ENCODE data around the gene MRPL51. TPM values are rescaled to one million over a fixed set of nuclear protein-coding genes. Genes with fewer than 3 reads are reported as not detected.
A peak's percentile ranks its signal among the peaks of the same experiment; 100 is the strongest.
"Not testable (repeated sequence)": the region's sequence is repeated elsewhere in the genome, so short reads cannot be mapped to it uniquely, and the experiment has no call there.

The MRPL51 gene
- total and polyA plus RNA-seq, 3 experiments from 2014 or later = 222 to 327 (median 317) TPM

DNA sequence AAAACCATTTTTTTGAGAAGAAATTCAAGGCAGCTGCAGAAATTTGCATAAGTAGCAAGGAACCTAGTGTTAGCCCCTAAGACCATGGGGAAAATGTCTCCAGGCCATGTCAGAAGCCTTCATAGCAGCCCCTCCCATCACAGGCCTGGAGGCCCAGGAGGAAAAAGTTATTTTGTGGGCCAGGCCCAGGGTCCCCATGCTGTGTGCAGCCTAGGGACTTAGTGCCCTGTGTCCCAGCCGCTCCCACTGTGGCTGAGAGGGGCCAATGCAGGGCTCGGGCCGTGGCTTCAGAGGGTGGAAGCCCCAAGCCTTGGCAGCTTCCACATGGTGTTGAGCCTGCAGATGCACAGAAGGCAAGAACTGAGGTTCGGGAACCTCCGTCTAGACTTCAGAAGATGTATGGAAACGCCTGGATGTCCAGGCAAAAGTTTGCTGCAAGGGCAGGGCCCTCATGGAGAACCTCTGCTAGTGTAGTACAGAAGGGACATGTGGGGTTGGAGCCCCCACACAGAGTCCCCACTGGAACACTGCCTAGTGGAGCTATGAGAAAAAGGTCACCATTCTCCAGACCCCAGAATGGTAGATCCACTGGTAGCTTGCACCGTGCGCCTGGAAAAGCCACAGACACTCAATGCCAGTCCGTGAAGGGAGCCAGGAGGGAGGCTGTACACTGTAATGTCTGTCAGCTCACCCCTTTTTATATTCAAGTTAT lies 25.3 kb downstream of the MRPL51 start:
- H3K27me3 ChIP-seq (ENCODE audit: insufficient read depth, low read length, poor library complexity, severe bottlenecking); H3K9me3 ChIP-seq (ENCODE audit: low read length); H3K27ac ChIP-seq (ENCODE audit: low read depth, low read length); H3K9me3 Mint-ChIP-seq; H3K27me3 Mint-ChIP-seq; H3K4me3 ChIP-seq (ENCODE audit: low read length); DNase-seq: not testable (repeated sequence)
- peak overlapping the region; percentile 50 to 97 (median 93) for H3K27ac Mint-ChIP-seq
- H3K4me1 ChIP-seq (ENCODE audit: insufficient read depth, low read length) = peaks cover 62% of the 10 kb centered on the region
- peak overlapping the region; percentile 27 to 93 (median 92) for H3K4me3 Mint-ChIP-seq
- peaks cover 71 to 79% (median 74%) of the 10 kb centered on the region in 3 donors for H3K4me1 Mint-ChIP-seq
- CTCF ChIA-PET = interaction anchor here (1.3 to 4.9 kb wide), 3 partner anchors 23 to 70 kb away, joined by 4 to 53 read pairs (median 29); partner anchors contain the start of gene CD27
- H3K36me3 ChIP-seq (ENCODE audit: insufficient read depth, low read length) = peaks cover 26% of the 10 kb centered on the region
- H3K36me3 Mint-ChIP-seq = peaks cover 15 to 68% (median 26%) of the 10 kb centered on the region in 3 donors
- POLR2A ChIA-PET = interaction anchor here (1.7 kb wide), 1 partner anchor 68 kb away, joined by 4 read pairs; no protein-coding TSS in a partner anchor

DNA sequence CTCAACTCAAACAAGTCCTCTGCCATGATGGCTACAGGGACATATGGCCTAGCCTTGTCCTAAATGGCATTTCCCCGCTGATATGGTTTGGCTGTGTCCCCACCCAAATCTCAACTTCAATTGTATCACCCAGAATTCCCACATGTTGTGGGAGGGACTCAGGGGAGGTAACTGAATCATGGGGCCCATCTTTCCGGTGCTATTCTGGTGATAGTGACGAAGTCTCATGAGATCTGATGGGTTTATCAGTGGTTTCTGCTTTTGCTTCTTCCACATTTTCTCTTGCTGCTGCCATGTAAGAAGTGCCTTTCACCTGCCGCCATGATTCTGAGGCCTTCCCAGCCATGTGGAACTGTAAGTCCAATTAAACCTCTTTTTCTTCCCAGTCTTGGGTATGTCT lies 26.3 kb downstream of the MRPL51 start:
- peak overlapping the region in 7 of 8 donors; percentile 39 to 97 (median 85) for H3K27ac Mint-ChIP-seq
- not testable (repeated sequence) for DNase-seq; H3K9me3 ChIP-seq (ENCODE audit: low read length); H3K4me3 ChIP-seq (ENCODE audit: low read length); H3K27me3 ChIP-seq (ENCODE audit: insufficient read depth, low read length, poor library complexity, severe bottlenecking); H3K27me3 Mint-ChIP-seq; H3K27ac ChIP-seq (ENCODE audit: low read depth, low read length); H3K9me3 Mint-ChIP-seq
- ChIA-PET CTCF (interaction anchor here (1.7 to 10.1 kb wide), 11 partner anchors 18 to 141 kb away, joined by 4 to 179 read pairs (median 15); partner anchors contain the start of genes CD27 and TAPBPL), POLR2A (interaction anchor here (8.3 kb wide), 1 partner anchor 17 kb away, joined by 109 read pairs; the partner anchor contains the start of gene TAPBPL)
- peaks cover 72% of the 10 kb centered on the region for H3K4me1 ChIP-seq (ENCODE audit: insufficient read depth, low read length)
- H3K4me1 Mint-ChIP-seq = peaks cover 80 to 86% (median 84%) of the 10 kb centered on the region in 3 donors
- peaks cover 26% of the 10 kb centered on the region for H3K36me3 ChIP-seq (ENCODE audit: insufficient read depth, low read length)
- H3K36me3 Mint-ChIP-seq = peaks cover 15 to 76% (median 31%) of the 10 kb centered on the region in 3 donors
- peak overlapping the region in 3 of 7 donors; percentile 37 to 90 (median 76) for H3K4me3 Mint-ChIP-seq

DNA sequence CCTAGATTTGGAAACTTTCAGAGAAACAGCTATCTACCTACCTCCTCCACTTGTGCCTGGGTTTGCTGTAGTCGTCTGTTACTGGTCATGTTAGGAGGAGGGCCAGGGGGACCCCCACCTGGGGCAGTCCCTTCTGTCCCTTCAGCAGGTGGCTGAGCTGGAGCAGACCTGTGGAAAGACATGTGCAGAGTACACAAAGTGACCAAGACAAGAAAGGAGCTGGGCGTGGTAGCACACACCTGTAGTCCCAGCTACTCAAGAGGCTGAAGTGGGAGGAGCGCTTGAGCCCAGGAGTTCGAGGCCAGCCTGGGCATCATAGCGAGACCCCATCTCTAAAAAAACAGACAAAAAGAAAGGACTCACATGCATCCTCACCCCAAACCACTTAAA lies 26.9 kb downstream of the MRPL51 start:
- CTCF ChIA-PET = interaction anchor here (0.8 to 10.1 kb wide), 27 partner anchors 9 to 143 kb away, joined by 3 to 179 read pairs (median 8); partner anchors contain the start of genes CD27, GAPDH, MRPL51 and TAPBPL
- POLR2A ChIA-PET = interaction anchor here (1.0 to 8.3 kb wide), 4 partner anchors 9 to 43 kb away, joined by 3 to 109 read pairs (median 5); partner anchors contain the start of gene TAPBPL

DNA sequence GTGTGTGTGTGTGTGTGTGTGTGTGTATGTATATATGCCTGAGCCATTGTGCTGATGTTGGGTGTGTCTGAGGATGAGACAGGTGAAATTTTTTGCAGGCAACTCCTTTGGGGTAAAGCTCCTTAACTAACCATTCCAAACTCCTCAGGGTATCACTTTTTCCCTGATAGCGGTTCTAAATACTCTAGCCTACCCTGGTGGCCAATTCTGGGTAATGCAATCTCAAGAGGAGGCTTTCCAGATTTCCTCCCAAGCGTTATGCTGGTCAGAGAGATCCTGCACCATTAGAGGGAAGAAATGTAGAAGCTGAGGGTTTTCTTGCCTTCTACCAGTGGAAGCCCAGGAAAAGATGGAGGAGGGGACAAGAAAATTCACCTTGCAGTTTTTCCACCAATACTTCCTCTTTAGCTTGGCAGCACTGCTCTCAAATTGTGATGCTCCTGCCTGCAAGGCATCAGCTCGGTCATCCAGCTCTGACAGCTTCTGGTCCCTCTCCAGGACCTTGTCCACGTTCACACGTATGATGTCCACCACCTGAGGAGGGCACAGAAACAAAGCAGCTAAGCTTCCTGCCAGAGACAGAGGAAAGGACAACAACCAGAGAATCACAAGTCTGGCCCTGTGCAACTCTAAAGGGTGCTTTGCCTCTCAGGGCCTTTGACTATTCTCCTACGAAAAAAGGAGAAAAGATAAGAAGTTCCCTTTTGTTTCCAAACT lies 27.4 kb downstream of the MRPL51 start:
- ChIA-PET CTCF (interaction anchor here (0.6 to 10.1 kb wide), 29 partner anchors 9 to 143 kb away, joined by 3 to 179 read pairs (median 8); partner anchors contain the start of genes CD27, GAPDH, MRPL51 and TAPBPL), POLR2A (interaction anchor here (0.7 to 8.3 kb wide), 7 partner anchors 9 to 131 kb away, joined by 3 to 109 read pairs (median 4); partner anchors contain the start of genes GAPDH and TAPBPL)
- no peak overlapping the region for H3K4me3 ChIP-seq (ENCODE audit: low read length)
- Mint-ChIP-seq H3K36me3 (peaks cover 20 to 86% (median 37%) of the 10 kb centered on the region in 3 donors), H3K27me3 (no peaks in the 10 kb centered on the region), H3K4me3 (peak overlapping the region in 6 of 7 donors; percentile 23 to 66 (median 56)), H3K27ac (peak overlapping the region; percentile 89 to 99 (median 96)), H3K9me3 (no peaks in the 10 kb centered on the region), H3K4me1 (peaks cover 86 to 91% (median 88%) of the 10 kb centered on the region in 3 donors)
- peaks cover 79% of the 10 kb centered on the region for H3K4me1 ChIP-seq (ENCODE audit: insufficient read depth, low read length)
- peak in 4 of 5 donors; percentile 32 to 66 (median 48) for DNase-seq
- H3K27me3 ChIP-seq (ENCODE audit: insufficient read depth, low read length, poor library complexity, severe bottlenecking) = no peaks in the 10 kb centered on the region
- H3K9me3 ChIP-seq (ENCODE audit: low read length) = no peaks in the 10 kb centered on the region
- H3K36me3 ChIP-seq (ENCODE audit: insufficient read depth, low read length) = peaks cover 27% of the 10 kb centered on the region
- H3K27ac ChIP-seq (ENCODE audit: low read depth, low read length) = no peak overlapping the region

More for the DNA sequence above, 26.9 kb downstream of the MRPL51 start:
- Mint-ChIP-seq H3K4me1 (peaks cover 83 to 88% (median 86%) of the 10 kb centered on the region in 3 donors), H3K4me3 (no peak overlapping the region), H3K9me3 (no peaks in the 10 kb centered on the region), H3K36me3 (peaks cover 15 to 80% (median 31%) of the 10 kb centered on the region in 3 donors), H3K27me3 (no peaks in the 10 kb centered on the region), H3K27ac (peak overlapping the region in 7 of 8 donors; percentile 35 to 97 (median 67))
- Histone ChIP-seq H3K27me3 (ENCODE audit: insufficient read depth, low read length, poor library complexity, severe bottlenecking) (no peaks in the 10 kb centered on the region), H3K27ac (ENCODE audit: low read depth, low read length) (no peak overlapping the region), H3K9me3 (ENCODE audit: low read length) (no peaks in the 10 kb centered on the region), H3K36me3 (ENCODE audit: insufficient read depth, low read length) (peaks cover 26% of the 10 kb centered on the region), H3K4me3 (ENCODE audit: low read length) (no peak overlapping the region), H3K4me1 (ENCODE audit: insufficient read depth, low read length) (peaks cover 75% of the 10 kb centered on the region)
- DNase-seq = no peak

DNA sequence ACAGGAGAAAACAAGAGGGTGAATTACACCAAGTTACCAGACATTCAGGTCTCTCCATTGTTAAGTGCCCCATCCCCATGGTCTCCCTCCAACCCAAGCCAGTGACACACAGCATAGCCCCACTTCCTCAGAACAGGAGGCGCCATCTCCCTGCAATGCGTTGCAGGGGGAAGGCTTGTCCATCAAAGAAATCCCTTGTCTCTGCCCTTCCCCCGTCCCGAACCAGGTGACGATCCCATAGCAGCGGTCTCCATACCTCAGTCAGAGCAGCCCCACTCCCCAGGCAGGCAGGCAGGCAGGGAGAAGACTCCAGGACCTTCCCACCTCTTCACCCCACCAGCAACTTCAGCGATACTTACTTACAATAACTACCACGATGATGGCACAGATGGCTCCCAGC lies 28.5 kb downstream of the MRPL51 start:
- H3K36me3 ChIP-seq (ENCODE audit: insufficient read depth, low read length) = peaks cover 37% of the 10 kb centered on the region
- peaks cover 85 to 94% (median 88%) of the 10 kb centered on the region in 3 donors for H3K4me1 Mint-ChIP-seq
- ChIA-PET CTCF (interaction anchor here (1.3 to 10.1 kb wide), 17 partner anchors 16 to 137 kb away, joined by 4 to 179 read pairs (median 13); partner anchors contain the start of genes CD27, GAPDH, MRPL51 and TAPBPL), POLR2A (interaction anchor here (0.8 to 8.3 kb wide), 6 partner anchors 15 to 130 kb away, joined by 3 to 109 read pairs (median 6); partner anchors contain the start of genes GAPDH, MRPL51 and TAPBPL)
- H3K4me1 ChIP-seq (ENCODE audit: insufficient read depth, low read length) = peaks cover 85% of the 10 kb centered on the region
- peaks cover 20 to 88% (median 37%) of the 10 kb centered on the region in 3 donors for H3K36me3 Mint-ChIP-seq
- peak overlapping the region; percentile 79 for H3K27ac ChIP-seq (ENCODE audit: low read depth, low read length)
- peak overlapping the region in 6 of 7 donors; percentile 30 to 87 (median 70) for H3K4me3 Mint-ChIP-seq
- H3K27me3 ChIP-seq (ENCODE audit: insufficient read depth, low read length, poor library complexity, severe bottlenecking) = no peaks in the 10 kb centered on the region
- no peak for DNase-seq
- H3K27me3 Mint-ChIP-seq = no peaks in the 10 kb centered on the region
- H3K4me3 ChIP-seq (ENCODE audit: low read length) = peak overlapping the region; percentile 17
- H3K9me3 Mint-ChIP-seq = no peaks in the 10 kb centered on the region
- no peaks in the 10 kb centered on the region for H3K9me3 ChIP-seq (ENCODE audit: low read length)
- H3K27ac Mint-ChIP-seq = peak overlapping the region; percentile 94 to 99 (median 99)

DNA sequence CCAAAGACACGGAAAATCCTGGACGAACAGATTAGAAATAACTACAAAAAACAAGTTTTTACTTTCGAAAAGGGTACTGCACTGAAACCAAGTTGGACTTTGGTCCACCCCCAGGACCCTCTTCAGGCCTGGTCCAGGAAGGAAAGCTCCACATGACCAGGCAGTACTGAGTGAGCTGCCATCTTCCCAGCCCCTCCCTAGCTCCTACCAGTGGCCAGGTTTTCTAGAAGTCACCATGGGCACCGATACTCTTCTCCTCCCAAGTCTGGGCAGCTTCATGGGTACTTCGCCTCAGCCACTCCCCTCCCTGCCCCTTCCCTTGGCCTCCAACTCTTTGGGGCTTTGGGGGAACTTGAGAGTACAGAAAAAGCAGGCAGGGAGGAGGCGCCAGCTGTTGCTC lies 29.2 kb downstream of the MRPL51 start:
- Mint-ChIP-seq H3K4me1 (peaks cover 84 to 94% (median 87%) of the 10 kb centered on the region in 3 donors), H3K27ac (peak overlapping the region; percentile 94 to 99 (median 99)), H3K9me3 (no peaks in the 10 kb centered on the region), H3K36me3 (peaks cover 26 to 90% (median 40%) of the 10 kb centered on the region in 3 donors), H3K27me3 (no peaks in the 10 kb centered on the region), H3K4me3 (peak overlapping the region; percentile 68 to 89 (median 83))
- ChIA-PET CTCF (interaction anchor here (0.9 to 10.1 kb wide), 9 partner anchors 15 to 141 kb away, joined by 3 to 179 read pairs (median 4); partner anchors contain the start of genes CD27, GAPDH and TAPBPL), POLR2A (interaction anchor here (0.8 to 8.3 kb wide), 8 partner anchors 14 to 128 kb away, joined by 3 to 109 read pairs (median 5); partner anchors contain the start of genes GAPDH, MRPL51 and TAPBPL)
- H3K9me3 ChIP-seq (ENCODE audit: low read length) = no peaks in the 10 kb centered on the region
- H3K36me3 ChIP-seq (ENCODE audit: insufficient read depth, low read length) = peaks cover 42% of the 10 kb centered on the region
- H3K4me3 ChIP-seq (ENCODE audit: low read length) = peak overlapping the region; percentile 12
- DNase-seq = no peak
- peak overlapping the region; percentile 79 for H3K27ac ChIP-seq (ENCODE audit: low read depth, low read length)
- H3K4me1 ChIP-seq (ENCODE audit: insufficient read depth, low read length) = peaks cover 84% of the 10 kb centered on the region
- H3K27me3 ChIP-seq (ENCODE audit: insufficient read depth, low read length, poor library complexity, severe bottlenecking) = no peaks in the 10 kb centered on the region

DNA sequence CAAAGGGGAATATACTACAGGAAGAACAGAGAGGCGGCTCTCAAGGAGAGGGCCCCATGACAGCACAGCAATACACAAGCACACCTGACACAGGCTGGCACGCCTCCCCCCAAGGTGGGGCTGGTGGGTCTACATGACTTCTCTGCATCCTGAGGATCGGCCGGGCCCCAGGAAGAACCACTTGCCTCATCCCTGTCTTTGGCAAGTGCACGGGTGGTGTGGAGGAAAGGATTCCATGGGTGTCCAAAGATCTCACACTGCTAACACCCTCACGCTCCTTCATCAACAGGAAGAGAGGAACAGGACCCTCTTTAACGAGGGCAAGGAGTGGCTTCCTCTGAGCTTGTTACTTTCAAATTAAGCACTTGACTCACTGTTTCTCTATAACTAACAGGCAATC lies 29.8 kb downstream of the MRPL51 start:
- Histone ChIP-seq H3K4me3 (ENCODE audit: low read length) (peak overlapping the region; percentile 12), H3K36me3 (ENCODE audit: insufficient read depth, low read length) (peaks cover 46% of the 10 kb centered on the region), H3K27me3 (ENCODE audit: insufficient read depth, low read length, poor library complexity, severe bottlenecking) (no peaks in the 10 kb centered on the region), H3K4me1 (ENCODE audit: insufficient read depth, low read length) (peaks cover 84% of the 10 kb centered on the region), H3K9me3 (ENCODE audit: low read length) (no peaks in the 10 kb centered on the region), H3K27ac (ENCODE audit: low read depth, low read length) (peak overlapping the region; percentile 79)
- DNase-seq = peak in 2 of 5 donors; percentile 19 to 45
- CTCF ChIA-PET = interaction anchor here (0.9 to 10.1 kb wide), 9 partner anchors 14 to 140 kb away, joined by 3 to 179 read pairs (median 4); partner anchors contain the start of genes CD27, GAPDH and TAPBPL
- Mint-ChIP-seq H3K4me3 (peak overlapping the region; percentile 68 to 89 (median 83)), H3K27ac (peak overlapping the region; percentile 94 to 99 (median 99)), H3K27me3 (peaks cover 0 to 2% of the 10 kb centered on the region in 2 donors), H3K9me3 (no peaks in the 10 kb centered on the region), H3K4me1 (peaks cover 83 to 94% (median 87%) of the 10 kb centered on the region in 3 donors), H3K36me3 (peaks cover 31 to 92% (median 44%) of the 10 kb centered on the region in 3 donors)
- POLR2A ChIA-PET = interaction anchor here (0.6 to 8.3 kb wide), 10 partner anchors 13 to 127 kb away, joined by 3 to 109 read pairs (median 4); partner anchors contain the start of genes GAPDH, MRPL51 and TAPBPL

Data from CD8-positive, alpha-beta memory T cell (primary cell).